CD4-positive, alpha-beta T cell treated with Interleukin-1 beta for 1 hour (primary cell): ENCODE data around the gene POFUT2.

Experiments used
- DNase-seq, 2 donors: peaks; one replicate each; pipeline ENCODE4 v3.0.0-alpha.2; 2020 to 2022

Gene POFUT2

GRCh38 chr21:45295576-45296365, 8.1 kb upstream of the POFUT2 start:
- DNase-seq = no peak

DNA sequence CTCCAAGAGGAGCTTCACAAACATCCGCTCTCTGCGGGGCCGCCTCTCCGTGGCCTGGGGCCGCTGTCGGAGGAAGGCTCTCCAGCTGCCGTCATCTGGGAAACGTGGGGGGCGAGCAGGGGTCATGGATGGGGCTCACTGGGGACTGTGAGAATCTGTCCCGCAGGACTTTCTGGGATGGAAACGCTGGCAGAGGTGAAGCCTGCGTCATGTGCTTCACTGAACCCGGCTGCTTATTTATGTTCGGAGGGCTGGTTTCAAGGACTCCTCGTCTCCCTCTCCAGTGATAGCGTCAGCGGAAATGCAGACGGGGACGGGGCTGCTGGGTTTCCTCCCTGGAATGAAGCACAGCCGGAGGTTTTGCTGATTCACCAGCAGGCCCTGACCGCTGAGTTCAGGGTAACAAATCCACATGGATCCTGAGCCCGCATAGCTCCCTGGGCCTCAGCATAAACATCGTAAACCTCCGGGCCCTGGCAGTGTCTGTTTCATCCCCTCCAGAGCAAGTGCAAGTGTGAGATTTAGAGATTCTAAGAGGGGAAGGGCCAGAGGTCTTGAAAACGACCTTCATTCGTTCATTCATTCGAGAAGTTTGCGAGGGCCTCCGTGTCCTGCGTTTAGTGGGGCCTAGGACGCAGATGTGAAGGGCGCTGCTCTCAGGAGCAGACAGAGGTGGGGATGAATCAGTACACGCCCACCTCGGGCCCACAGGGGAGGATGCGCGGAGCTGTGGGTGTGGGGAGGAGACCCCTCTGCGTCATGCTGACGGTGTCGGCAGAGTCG, 7.0 kb upstream of the POFUT2 start:
- DNase-seq = no peak

- DNase-seq = no peak
Observed at GRCh38 chr21:45293726-45294401, 6.2 kb upstream of the POFUT2 start.

GRCh38 chr21:45293220-45293725, 5.6 kb upstream of the POFUT2 start:
- DNase-seq = no peak

DNA sequence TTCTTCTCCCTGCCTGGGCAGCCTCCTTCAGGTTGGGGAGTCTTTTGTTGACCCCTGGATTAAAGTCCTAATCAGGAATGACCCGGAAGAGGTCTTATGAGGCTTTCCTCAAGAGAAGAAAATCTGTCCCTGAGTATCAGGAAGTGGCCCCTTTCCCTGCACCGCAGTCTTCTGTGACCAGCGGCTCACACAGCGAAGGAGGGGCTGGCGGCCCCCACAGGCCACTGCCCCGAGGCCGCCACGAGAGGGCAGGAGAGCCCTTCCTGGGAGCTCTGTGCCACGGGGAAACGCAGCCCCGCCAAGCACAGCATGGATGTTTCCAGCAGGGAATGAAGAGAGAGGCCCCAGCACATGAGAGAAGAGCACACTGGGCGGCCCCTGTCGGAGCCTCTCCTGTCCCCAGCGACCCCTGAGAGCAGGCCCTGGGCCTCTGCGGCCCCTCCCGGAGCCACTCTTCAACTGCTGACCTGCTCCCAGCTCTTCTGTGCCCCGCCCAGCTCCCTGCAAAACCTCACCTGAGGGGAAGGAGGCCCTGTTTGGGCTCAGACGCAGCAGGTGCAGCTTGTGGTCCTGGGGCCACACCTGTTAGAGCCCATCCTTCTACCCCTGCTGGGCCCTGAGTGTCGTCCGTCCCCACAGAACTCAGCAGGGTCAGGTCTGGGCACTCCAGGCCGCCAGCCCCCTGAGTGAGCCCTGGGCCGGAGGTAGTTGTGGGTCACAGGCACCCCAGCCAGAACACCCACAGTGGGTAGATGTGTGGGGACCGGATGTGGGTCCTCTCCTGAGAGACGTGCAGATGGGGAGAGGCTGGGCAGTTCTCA, 4.9 kb upstream of the POFUT2 start:
- peak; percentile 77 to 79 for DNase-seq

DNA sequence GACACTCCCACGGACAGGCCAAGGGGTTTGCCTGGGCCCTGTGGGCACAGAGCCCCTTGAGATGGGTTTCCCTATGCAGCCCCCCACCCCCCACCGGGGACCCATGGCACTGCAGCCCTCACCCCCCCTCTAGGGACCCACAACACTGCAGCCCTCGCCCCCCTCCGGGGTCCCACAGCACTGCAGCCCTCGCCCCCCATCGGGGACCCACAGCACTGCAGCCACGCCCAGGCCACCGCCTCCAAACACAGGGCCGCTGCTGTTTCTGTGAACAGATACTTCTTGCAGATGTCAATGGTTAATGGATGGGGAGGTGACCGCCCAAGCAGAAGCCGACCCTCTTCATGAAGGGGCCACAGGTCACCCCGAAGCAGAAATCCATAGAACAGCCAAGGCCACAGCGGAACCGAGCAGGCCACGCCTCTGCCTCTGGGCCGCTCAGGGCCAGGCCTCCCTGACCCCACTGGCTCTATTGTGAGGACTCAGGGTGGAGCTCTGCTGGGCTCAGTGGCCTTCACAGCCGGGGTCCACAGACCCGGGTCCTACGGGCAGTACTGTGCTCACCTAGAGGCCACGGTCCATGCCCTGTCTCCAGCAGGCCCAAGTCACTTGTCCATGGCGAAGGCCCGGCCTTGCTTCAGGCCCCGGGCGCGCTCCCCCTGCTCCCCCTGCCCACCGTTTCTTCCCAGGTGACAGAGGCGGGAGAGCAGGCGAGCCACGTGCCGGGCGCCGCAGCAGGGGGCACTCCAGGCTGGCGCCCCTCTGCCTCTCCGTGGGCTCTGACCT, 4.1 kb upstream of the POFUT2 start:
- DNase-seq = no peak

- DNase-seq = no peak
Observed at GRCh38 chr21:45290948-45291612, 3.4 kb upstream of the POFUT2 start.

- DNase-seq = no peak
Observed at GRCh38 chr21:45289655-45290515, 2.2 kb upstream of the POFUT2 start.

GRCh38 chr21:45289134-45289533, 1.4 kb upstream of the POFUT2 start:
- no peak for DNase-seq

DNA sequence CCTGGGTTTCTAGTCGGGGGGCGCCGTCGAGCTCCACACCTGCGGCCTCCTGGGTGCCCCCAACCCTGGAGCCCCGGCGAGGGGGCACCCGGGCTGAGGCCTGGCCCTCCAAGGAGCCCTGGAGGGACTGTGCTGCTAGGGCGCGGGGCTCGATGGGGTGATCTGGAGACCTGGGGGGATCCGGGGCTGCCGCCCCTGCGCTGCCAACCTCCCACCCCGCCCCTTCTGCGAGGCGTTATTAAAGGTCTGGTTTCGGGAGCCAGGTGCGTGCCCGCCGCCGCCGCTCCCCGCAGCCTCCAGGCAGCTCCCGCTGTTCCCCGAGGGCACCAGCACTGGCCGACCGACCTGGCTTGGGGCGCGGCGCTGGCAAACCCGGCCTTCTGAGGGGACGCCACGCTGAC, 746 bp upstream of the POFUT2 start:
- no peak for DNase-seq

DNA sequence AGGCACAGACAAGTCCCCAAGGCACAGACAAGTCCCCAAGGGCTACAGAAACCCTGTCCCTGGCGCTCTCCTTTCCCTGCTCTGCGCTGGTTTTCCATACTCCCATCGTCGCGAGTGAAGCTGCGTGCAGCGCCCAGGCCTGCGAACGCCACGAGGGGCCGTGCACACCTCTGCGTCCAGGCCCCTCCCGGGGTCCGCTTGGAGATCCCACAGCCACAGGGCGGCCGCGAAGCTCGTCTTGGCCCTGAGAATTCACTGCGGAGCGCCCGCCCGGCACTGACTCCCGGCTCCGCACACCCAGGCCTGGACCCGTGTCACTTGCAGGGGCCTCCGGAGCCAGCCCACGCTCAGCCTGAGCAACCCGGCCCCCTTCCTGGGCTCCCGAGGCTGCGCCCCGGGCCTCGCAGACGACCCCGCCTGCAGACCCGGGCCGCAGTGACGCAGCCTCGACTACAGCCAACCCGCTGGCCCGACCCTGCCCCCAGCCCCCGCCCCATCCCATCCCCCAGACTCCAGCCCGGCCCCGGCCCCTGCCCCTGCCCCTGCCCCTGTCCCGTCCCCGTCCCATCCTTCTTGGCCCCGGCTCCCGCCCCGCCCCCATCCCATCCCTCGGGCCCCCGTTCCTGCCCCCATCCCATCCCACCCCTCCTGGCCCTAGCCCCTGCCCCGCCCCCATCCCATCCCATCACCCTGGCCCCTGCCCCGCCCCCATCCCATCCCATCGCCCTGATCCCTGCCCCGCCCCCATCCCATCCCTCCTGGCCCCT, 841 bp downstream of the POFUT2 start:
- no peak for DNase-seq

DNA sequence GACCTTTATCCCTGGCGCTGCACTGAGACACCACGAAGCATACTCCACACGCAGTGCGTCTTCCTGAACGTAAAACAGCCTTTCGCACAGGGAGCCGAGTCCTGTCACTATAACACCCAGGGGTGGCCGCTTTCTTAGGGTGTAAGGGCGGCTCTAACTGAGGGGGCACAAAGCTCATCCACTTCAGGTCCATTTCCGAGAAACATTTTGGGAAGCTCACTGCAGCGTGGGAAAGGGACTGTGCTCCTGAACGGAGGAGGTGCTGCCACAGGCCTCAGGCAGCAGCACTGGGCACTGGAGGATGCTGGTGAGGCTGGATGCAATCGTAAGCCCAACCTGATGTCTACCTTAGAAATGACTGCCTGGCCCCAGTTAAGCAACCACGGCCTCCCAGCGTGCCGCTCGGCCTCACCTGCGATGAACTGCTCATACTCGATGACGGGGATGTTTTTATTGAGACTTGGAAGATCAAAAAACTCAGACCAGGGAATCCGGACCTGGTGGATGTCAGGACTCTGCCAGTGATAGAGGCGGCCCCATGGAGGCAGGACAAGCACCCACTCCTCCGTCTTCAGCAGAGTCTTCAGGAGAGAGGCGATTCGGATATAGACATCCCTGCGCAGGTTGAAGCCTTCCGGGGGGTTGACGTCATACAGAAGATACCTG, 2.3 kb downstream of the POFUT2 start:
- DNase-seq = no peak

GRCh38 chr21:45284456-45284741, 3.3 kb downstream of the POFUT2 start:
- no peak for DNase-seq

GRCh38 chr21:45283611-45284455, 3.9 kb downstream of the POFUT2 start:
- DNase-seq = no peak

DNA sequence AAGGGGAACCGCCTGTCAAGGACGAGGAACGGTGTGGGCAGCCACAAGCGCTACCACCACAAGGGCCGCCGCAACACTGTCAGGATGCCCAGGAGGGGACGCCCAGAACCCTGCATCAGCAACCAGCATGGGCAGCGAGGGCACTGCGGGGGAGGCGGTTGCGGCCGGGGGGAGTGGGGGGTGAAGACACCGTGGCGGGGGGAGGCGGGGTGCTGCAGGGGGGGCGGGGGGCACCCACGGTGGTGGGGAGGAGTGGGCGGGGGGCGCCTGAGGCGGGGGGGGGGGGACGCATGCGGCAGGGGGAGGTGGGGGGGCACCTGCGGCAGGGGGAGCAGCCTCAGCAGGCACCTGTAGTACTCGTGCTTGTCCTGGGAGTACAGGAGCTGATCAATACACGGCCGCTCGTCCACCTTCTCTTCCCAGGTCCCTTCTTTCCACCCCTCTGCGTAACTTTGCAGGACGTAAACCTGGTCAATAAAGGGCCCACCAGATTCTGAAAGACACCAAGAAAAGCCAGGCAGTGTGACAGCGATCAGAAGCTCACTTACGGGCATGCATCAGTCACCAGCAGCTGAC, 4.6 kb downstream of the POFUT2 start:
- DNase-seq = no peak

DNA sequence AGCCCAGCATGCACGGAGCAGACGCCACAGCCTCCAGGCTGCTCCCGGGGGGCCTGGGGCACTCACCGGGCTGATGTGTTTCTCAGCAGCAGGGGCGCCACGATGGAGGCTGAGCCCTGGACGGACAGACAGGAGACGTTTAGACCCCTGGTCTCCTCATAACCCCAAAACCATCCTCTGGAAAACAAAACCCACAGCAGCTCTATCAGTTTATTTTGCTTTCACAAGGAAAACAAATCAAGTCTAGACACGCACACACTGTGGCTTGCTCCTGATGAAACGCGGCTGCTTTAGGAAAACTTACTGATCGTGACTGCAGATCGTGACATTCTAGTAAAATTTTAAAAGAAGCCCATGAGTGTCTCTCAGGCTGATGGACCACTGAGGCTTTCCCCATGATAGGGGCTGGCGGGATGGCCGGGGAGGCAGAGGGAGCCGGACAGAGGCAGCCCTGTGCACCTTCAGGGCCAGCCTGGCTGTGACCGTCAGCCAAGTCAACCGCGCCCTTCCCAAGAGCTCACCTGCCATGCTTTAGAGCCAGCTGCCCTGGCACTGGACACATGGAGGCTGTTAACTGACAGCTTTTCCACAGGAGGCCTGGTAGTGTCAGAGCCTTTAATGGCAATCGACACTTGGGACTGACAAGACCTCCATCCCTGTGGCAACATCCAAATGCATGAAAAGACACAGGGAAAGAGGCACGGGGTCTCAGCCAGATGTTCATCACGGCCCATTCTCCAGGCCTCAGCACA, 5.2 kb downstream of the POFUT2 start:
- no peak for DNase-seq
